GM19395 (cell line): ENCODE results near the gene ABCG8.
"Not testable (repeated sequence)": the region's sequence is repeated elsewhere in the genome, so short reads cannot be mapped to it uniquely, and the experiment has no call there.

Source experiments
- ATAC-seq: cut with Tn5 transposase; IDR thresholded peaks from one replicate; pipeline ENCODE4 v1.9.1; 2021; ENCODE audit warnings: mild to moderate bottlenecking, moderate library complexity; ENCODE audit not compliant: unreplicated experiment

The ABCG8 gene

GRCh38 chr2:43906448-43907109 is 67.8 kb downstream of the ABCG8 start:
- ATAC-seq, result no peak

GRCh38 chr2:43911136-43911790 is 72.5 kb downstream of the ABCG8 start:
- not testable (repeated sequence) for ATAC-seq

GRCh38 chr2:43924463-43924862 is 85.7 kb downstream of the ABCG8 start:
- no peak for ATAC-seq

- ATAC-seq, result no peak
Observed at GRCh38 chr2:43925431-43925830, 86.7 kb downstream of the ABCG8 start.

- ATAC-seq, result no peak
Observed at GRCh38 chr2:43927442-43927841, 88.7 kb downstream of the ABCG8 start.

GRCh38 chr2:43931293-43931692 is 92.5 kb downstream of the ABCG8 start:
- no peak for ATAC-seq
